Fibroblast of the aortic adventitia (primary cell): ENCODE results near the gene SMAD4. TPM values are rescaled to one million over a fixed set of nuclear protein-coding genes. Genes with fewer than 3 reads are reported as not detected.
"Not testable (repeated sequence)": the region's sequence is repeated elsewhere in the genome, so short reads cannot be mapped to it uniquely, and the experiment has no call there.

Source experiments
- DNase-seq: peaks from one replicate; pipeline ENCODE4 v3.0.0-alpha.2; 2010; ENCODE audit warnings: low read depth
- H3K4me3 ChIP-seq: 2 replicates; pipeline ENCODE4 v1.5.1; 2011; ENCODE audit warnings: low read depth, mild to moderate bottlenecking, control low read depth, low read length, moderate library complexity
- CTCF ChIP-seq: IDR thresholded peaks from 2 replicates; pipeline ENCODE4 v1.5.1; 2011; ENCODE audit warnings: mild to moderate bottlenecking, low read length, control low read depth, inconsistent platforms; ENCODE audit not compliant: insufficient read depth
- total RNA-seq: library from RNA; depleted of rRNA; stranded (reverse); fragments of >200 nt; gene quantifications from 2 replicates; pipeline ENCODE4 v1.2.3, GENCODE V29; 2012; ENCODE audit warnings: low replicate concordance

Gene SMAD4
- total RNA-seq, 1 donor: 142 TPM

- DNase-seq: no peak
- no peak for TF ChIP-seq CTCF
- H3K4me3 ChIP-seq: no peak overlapping the region
Observed at GRCh38 chr18:50989711-50990110, 40.3 kb upstream of the SMAD4 start.

- H3K4me3 ChIP-seq: no peak overlapping the region
- no peak for DNase-seq
- no peak for TF ChIP-seq CTCF
Observed at GRCh38 chr18:50992351-50992762, 37.7 kb upstream of the SMAD4 start.

- no peak for TF ChIP-seq CTCF
- DNase-seq: no peak
- H3K4me3 ChIP-seq: no peak overlapping the region
Observed at GRCh38 chr18:50994031-50994430, 36.0 kb upstream of the SMAD4 start.

- not testable (repeated sequence) for H3K4me3 ChIP-seq
Observed at GRCh38 chr18:51003174-51003573, 26.8 kb upstream of the SMAD4 start.

GRCh38 chr18:51006061-51006818 lies 23.8 kb upstream of the SMAD4 start:
- no peak overlapping the region for H3K4me3 ChIP-seq
- DNase-seq: no peak
- TF ChIP-seq CTCF: no peak

More at GRCh38 chr18:51003174-51003573, 26.8 kb upstream of the SMAD4 start:
- not testable (repeated sequence) for DNase-seq

- TF ChIP-seq CTCF: no peak
- no peak overlapping the region for H3K4me3 ChIP-seq
- no peak for DNase-seq
Observed at GRCh38 chr18:51006948-51007789, 22.8 kb upstream of the SMAD4 start.

- no peak for DNase-seq
- no peak overlapping the region for H3K4me3 ChIP-seq
- no peak for TF ChIP-seq CTCF
Observed at GRCh38 chr18:51007790-51008139, 22.2 kb upstream of the SMAD4 start.
